CD4-positive, alpha-beta T cell (primary cell): Measurements from ENCODE around the gene CAMTA1. TPM values are rescaled to one million over a fixed set of nuclear protein-coding genes. Genes with fewer than 3 reads are reported as not detected.

Experiments
- ATAC-seq: fragments of 200-7000 bp; cut with Tn5 transposase; one replicate; pipeline ENCODE4 v1.10.0; 2022; ENCODE audit warnings: mild to moderate bottlenecking; ENCODE audit not compliant: poor library complexity
- CTCF ChIA-PET: fragments of 350-600 bp; sonication (Branson Sonifier 250); formaldehyde crosslinking; loops from one replicate; lab custom pipeline; 2021; ENCODE audit warnings: antibody characterized with exemption, inconsistent platforms; lab: Charles Lee
- POLR2A ChIA-PET: fragments of 350-600 bp; sonication (Branson Sonifier 250); formaldehyde crosslinking; loops from one replicate; lab custom pipeline; 2021; ENCODE audit warnings: antibody characterized with exemption, inconsistent platforms; lab: Charles Lee
- DNase-seq, 14 experiments: peaks; one replicate each; pipeline ENCODE4 v3.0.0-alpha.2; 2013 to 2020; ENCODE audit warnings: mixed read lengths in 2 of 14
- H3K27ac ChIP-seq, 2 donors: one replicate each; pipeline versions ENCODE4 v1.5.1 to v1.7.0; 2013; ENCODE audit warnings: low read length in 2 of 2, low read depth in 1 of 2, mild to moderate bottlenecking in 1 of 2
- H3K27me3 ChIP-seq, 2 experiments: 1 replicate in 1 of 2; 2 replicates in 1 of 2; pipeline versions ENCODE4 v1.6.1 to v1.7.0; 2013; ENCODE audit warnings: low read length in 2 of 2, control low read depth in 1 of 2, mild to moderate bottlenecking in 1 of 2, moderate library complexity in 1 of 2; ENCODE audit not compliant: insufficient read depth in 2 of 2, control insufficient read depth in 1 of 2
- H3K36me3 ChIP-seq: one replicate; pipeline ENCODE4 v1.6.1; 2013; ENCODE audit warnings: low read length, control low read depth; ENCODE audit not compliant: insufficient read depth
- H3K4me1 ChIP-seq: one replicate; pipeline ENCODE4 v1.6.1; 2013; ENCODE audit warnings: low read length, control low read depth; ENCODE audit not compliant: insufficient read depth
- H3K4me3 ChIP-seq: one replicate; pipeline ENCODE4 v1.5.1; 2013; ENCODE audit warnings: mild to moderate bottlenecking, low read length, moderate library complexity
- H3K9me3 ChIP-seq, 2 experiments: 1 replicate in 1 of 2; 2 replicates in 1 of 2; pipeline versions ENCODE4 v1.6.1 to v1.7.0; 2013; ENCODE audit warnings: low read length in 2 of 2, mild to moderate bottlenecking in 2 of 2, control low read depth in 1 of 2, moderate library complexity in 1 of 2; ENCODE audit not compliant: control insufficient read depth in 1 of 2, insufficient read depth in 1 of 2
- H3K27ac Mint-ChIP-seq: one replicate; pipeline ENCODE4 v1.8.0; 2020; ENCODE audit warnings: mixed read lengths
- H3K27me3 Mint-ChIP-seq: one replicate; pipeline ENCODE4 v1.8.0; 2021; ENCODE audit warnings: mixed read lengths
- H3K36me3 Mint-ChIP-seq: one replicate; pipeline ENCODE4 v1.8.0; 2021; ENCODE audit warnings: low read depth, mixed read lengths
- H3K4me1 Mint-ChIP-seq: one replicate; pipeline ENCODE4 v1.8.0; 2021; ENCODE audit warnings: low read depth, mixed read lengths
- H3K4me3 Mint-ChIP-seq: one replicate; pipeline ENCODE4 v1.8.0; 2020; ENCODE audit warnings: mild to moderate bottlenecking, mixed read lengths
- H3K9me3 Mint-ChIP-seq: one replicate; pipeline ENCODE4 v1.8.0; 2020; ENCODE audit warnings: mixed read lengths
- CTCF ChIP-seq: fragments of 200-600 bp; IDR thresholded peaks from one replicate; pipeline ENCODE4 v1.8.0; 2022; ENCODE audit warnings: antibody characterized with exemption, mild to moderate bottlenecking
- intact Hi-C, 2 experiments: fragments of 100-400 bp; cut with DNase I in 1 of 2; cut with micrococcal nuclease in 1 of 2; formaldehyde crosslinking; loops; one replicate each; pipeline versions ENCODE4 v1.15.1 to v1.9.0; 2023 to 2025; cut with DNase I, micrococcal nuclease
- total RNA-seq, 174 experiments: library from RNA in 2 of 174; stranded (reverse) in 2 of 174; gene quantifications; one replicate each; pipeline ENCODE4 v1.2.3 and lab custom pipeline; 2021 to 2026

CAMTA1 gene
- total RNA-seq, 2 experiments from 2014 or later, result 38.6 to 39.3 TPM

- POLR2A ChIA-PET, result no interaction called here
- no peak overlapping the region for H3K4me3 ChIP-seq
- H3K36me3 Mint-ChIP-seq, result no peaks in the 10 kb centered on the region
Measured at GRCh38 chr1:7362947-7363346, 577.7 kb downstream of the CAMTA1 start.

GRCh38 chr1:7363450-7363849 lies 578.2 kb downstream of the CAMTA1 start:
- ChIA-PET POLR2A (no interaction called here), CTCF (no interaction called here)
- no peaks in the 10 kb centered on the region for H3K4me1 ChIP-seq
- no peaks in the 10 kb centered on the region for H3K36me3 ChIP-seq
- intact Hi-C loops, result no loop called here
- H3K36me3 Mint-ChIP-seq, result no peaks in the 10 kb centered on the region
- H3K9me3 ChIP-seq, result peaks cover 0 to 4% of the 10 kb centered on the region in 2 experiments
- DNase-seq, result no peak
- TF ChIP-seq CTCF, result no peak
- no peak overlapping the region for H3K27ac Mint-ChIP-seq
- peaks cover 6% of the 10 kb centered on the region for H3K27me3 Mint-ChIP-seq
- H3K4me3 Mint-ChIP-seq, result no peak overlapping the region
- no peaks in the 10 kb centered on the region for H3K4me1 Mint-ChIP-seq
- peaks cover 0 to 3% of the 10 kb centered on the region in 2 experiments for H3K27me3 ChIP-seq
- H3K9me3 Mint-ChIP-seq, result no peaks in the 10 kb centered on the region
- no peak overlapping the region for H3K4me3 ChIP-seq
- H3K27ac ChIP-seq, result no peak overlapping the region
- ATAC-seq, result no peak

More at GRCh38 chr1:7362947-7363346, 577.7 kb downstream of the CAMTA1 start:
- TF ChIP-seq CTCF, result no peak
- DNase-seq (no peak), ATAC-seq (no peak)
- Mint-ChIP-seq H3K27me3 (peaks cover 6% of the 10 kb centered on the region), H3K27ac (no peak overlapping the region), H3K4me1 (no peaks in the 10 kb centered on the region), H3K4me3 (no peak overlapping the region), H3K9me3 (no peaks in the 10 kb centered on the region)
- no peak overlapping the region for H3K27ac ChIP-seq
- no peaks in the 10 kb centered on the region for H3K4me1 ChIP-seq
- CTCF ChIA-PET, result no interaction called here
- intact Hi-C loops, result no loop called here
- peaks cover 0 to 6% of the 10 kb centered on the region in 2 experiments for H3K27me3 ChIP-seq
- peaks cover 0 to 4% of the 10 kb centered on the region in 2 experiments for H3K9me3 ChIP-seq
- no peaks in the 10 kb centered on the region for H3K36me3 ChIP-seq

GRCh38 chr1:7365706-7366105 lies 580.5 kb downstream of the CAMTA1 start:
- TF ChIP-seq CTCF, result no peak
- ATAC-seq, result no peak
- H3K27ac Mint-ChIP-seq, result no peak overlapping the region
- no peaks in the 10 kb centered on the region for H3K36me3 Mint-ChIP-seq
- POLR2A ChIA-PET, result no interaction called here
- no peaks in the 10 kb centered on the region for H3K9me3 Mint-ChIP-seq
- H3K4me3 Mint-ChIP-seq, result no peak overlapping the region
- no peak for DNase-seq
- CTCF ChIA-PET, result no interaction called here
- Histone ChIP-seq H3K9me3 (peaks cover 0 to 4% of the 10 kb centered on the region in 2 experiments), H3K4me1 (no peaks in the 10 kb centered on the region), H3K36me3 (no peaks in the 10 kb centered on the region), H3K27ac (no peak overlapping the region), H3K27me3 (no peaks in the 10 kb centered on the region), H3K4me3 (no peak overlapping the region)
- no peaks in the 10 kb centered on the region for H3K27me3 Mint-ChIP-seq
- intact Hi-C loops, result no loop called here
- no peaks in the 10 kb centered on the region for H3K4me1 Mint-ChIP-seq
